ENCODE measurements around the gene ABT1.

ABT1 gene

DNA sequence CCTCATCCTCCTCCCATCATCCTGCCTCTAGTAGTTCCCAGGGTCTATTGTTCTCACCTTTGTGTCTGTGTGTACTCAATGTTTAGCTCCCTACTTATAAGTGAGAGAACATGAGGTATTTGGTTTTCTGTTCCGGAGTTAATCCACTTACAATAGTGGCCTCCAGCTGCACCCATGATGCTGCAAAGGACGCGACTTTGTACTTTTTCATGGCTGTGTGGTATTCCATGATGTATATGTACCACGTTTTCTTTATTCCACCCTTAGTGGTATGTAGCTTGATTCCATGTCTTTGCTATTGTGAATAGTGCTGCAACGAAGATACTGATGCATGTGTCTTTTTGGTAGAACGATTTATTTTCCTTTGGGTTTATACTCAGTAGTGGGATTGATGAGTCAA is 18.5 kb upstream of the ABT1 start:
- no peak for DNase-seq (ENCODE audit: low read depth, low spot score)
- CTCF ChIA-PET, result interaction anchor here (3.7 to 20.3 kb wide), 2 partner anchors 10 to 237 kb away, joined by 16 to 380 read pairs; partner anchors contain the start of gene ABT1
- POLR2A ChIA-PET, result interaction anchor here (2.3 kb wide), 1 partner anchor 17 kb away, joined by 10 read pairs; no protein-coding TSS in a partner anchor
- TF ChIP-seq, protein P1, sequence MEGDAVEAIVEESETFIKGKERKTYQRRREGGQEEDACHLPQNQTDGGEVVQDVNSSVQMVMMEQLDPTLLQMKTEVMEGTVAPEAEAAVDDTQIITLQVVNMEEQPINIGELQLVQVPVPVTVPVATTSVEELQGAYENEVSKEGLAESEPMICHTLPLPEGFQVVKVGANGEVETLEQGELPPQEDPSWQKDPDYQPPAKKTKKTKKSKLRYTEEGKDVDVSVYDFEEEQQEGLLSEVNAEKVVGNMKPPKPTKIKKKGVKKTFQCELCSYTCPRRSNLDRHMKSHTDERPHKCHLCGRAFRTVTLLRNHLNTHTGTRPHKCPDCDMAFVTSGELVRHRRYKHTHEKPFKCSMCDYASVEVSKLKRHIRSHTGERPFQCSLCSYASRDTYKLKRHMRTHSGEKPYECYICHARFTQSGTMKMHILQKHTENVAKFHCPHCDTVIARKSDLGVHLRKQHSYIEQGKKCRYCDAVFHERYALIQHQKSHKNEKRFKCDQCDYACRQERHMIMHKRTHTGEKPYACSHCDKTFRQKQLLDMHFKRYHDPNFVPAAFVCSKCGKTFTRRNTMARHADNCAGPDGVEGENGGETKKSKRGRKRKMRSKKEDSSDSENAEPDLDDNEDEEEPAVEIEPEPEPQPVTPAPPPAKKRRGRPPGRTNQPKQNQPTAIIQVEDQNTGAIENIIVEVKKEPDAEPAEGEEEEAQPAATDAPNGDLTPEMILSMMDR (IDR thresholded peaks at IDR 0.05; ENCODE audit: insufficient read depth, low read length, missing control alignments), result no peak
- H3K4me3 ChIP-seq (ENCODE audit: low read depth, low read length), result no peak overlapping the region

DNA sequence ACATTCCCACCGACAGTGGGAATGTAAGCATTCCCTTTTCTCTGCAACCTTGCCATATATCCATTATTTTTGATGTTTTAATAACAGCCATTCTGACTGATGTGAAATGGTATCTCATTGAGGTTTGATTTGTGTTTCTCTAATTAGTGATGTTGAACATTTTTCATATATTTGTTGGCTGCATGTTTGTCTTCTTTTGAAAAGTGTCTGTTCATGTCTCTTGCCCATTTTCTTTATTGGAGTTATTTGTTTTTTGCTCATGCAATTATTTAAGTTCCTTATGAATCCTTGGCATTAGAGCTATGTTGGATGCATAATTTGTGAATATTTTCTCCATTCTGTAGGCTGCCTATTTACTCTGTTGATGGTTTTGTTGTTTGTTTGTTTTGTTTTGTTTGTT is 18.0 kb upstream of the ABT1 start:
- no peak for DNase-seq (ENCODE audit: low read depth, low spot score)
- TF ChIP-seq, protein P1 (IDR thresholded peaks at IDR 0.05; ENCODE audit: insufficient read depth, low read length, missing control alignments), result no peak
- ChIA-PET CTCF (interaction anchor here (3.7 to 20.3 kb wide), 2 partner anchors 10 to 237 kb away, joined by 16 to 380 read pairs; partner anchors contain the start of gene ABT1), POLR2A (no interaction called here)
- no peak overlapping the region for H3K4me3 ChIP-seq (ENCODE audit: low read depth, low read length)

DNA sequence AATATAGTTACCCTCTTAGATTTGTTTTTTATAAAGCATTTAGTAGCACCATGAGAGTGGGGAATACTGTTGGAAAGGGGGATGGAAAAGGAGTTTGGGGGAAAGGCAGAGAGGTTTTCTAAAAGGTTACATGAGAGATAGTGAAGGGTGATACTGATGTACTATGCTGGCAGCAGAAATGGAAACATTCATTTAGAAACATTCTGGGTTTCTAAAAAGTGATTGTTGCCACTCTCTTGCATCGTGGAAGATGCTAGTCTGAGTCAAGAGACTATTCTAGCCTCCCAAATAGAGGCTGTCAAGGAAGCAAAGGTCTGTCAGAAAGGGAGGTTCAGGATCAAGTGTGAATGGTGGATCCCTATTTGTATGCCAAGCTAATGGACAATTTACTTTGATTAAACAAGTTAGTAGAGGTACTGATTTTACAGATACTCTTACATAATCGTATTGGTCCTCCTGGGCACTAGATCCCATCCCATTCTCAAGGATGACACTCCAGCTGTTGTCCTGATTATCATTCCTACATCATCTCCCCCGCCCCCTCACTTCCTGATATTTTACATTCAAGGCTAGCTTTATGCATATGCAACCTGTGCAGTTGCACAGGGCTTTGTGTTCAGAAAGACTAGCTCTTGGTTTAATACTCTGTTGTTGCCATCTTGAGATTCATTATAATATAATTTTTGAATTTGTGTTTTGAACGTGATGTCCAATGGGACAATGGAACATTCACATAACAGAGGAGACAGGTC is 15.4 kb upstream of the ABT1 start:
- CTCF ChIA-PET, result interaction anchor here (16.8 to 20.3 kb wide), 2 partner anchors 4 to 7 kb away, joined by 380 read pairs; partner anchors contain the start of gene ABT1
- POLR2A ChIA-PET, result no interaction called here
- H3K4me3 ChIP-seq (ENCODE audit: low read depth, low read length), result no peak overlapping the region
- TF ChIP-seq, protein P1 (IDR thresholded peaks at IDR 0.05; ENCODE audit: insufficient read depth, low read length, missing control alignments), result no peak
- DNase-seq (ENCODE audit: low read depth, low spot score), result no peak

DNA sequence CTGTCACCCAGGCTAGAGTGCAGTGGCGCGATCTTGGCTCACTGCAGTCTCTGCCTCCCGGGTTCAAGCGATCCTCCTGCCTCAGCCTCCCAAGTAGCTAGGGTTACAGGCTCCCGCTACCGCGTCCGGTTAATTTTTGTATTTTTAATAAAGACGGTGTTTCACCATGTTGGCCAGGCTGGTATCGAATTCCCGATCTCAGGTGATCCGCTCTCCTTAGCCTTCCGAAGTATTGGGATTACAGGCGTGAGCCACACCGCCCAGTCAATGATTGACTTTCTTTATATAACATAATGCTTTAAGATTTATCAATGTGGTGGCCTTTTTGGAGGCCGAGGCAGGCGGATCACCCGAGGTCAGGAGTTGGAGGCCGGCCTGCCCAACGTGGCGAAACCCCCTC is 7.8 kb upstream of the ABT1 start:
- TF ChIP-seq, protein P1 (IDR thresholded peaks at IDR 0.05; ENCODE audit: insufficient read depth, low read length, missing control alignments), result no peak
- H3K4me3 ChIP-seq (ENCODE audit: low read depth, low read length), result no peak overlapping the region
- CTCF ChIA-PET, result interaction anchor here (0.9 to 16.8 kb wide), 3 partner anchors 11 to 249 kb away, joined by 3 to 380 read pairs (median 183); no protein-coding TSS in a partner anchor
- no peak for DNase-seq (ENCODE audit: low read depth, low spot score)
- POLR2A ChIA-PET, result no interaction called here

DNA sequence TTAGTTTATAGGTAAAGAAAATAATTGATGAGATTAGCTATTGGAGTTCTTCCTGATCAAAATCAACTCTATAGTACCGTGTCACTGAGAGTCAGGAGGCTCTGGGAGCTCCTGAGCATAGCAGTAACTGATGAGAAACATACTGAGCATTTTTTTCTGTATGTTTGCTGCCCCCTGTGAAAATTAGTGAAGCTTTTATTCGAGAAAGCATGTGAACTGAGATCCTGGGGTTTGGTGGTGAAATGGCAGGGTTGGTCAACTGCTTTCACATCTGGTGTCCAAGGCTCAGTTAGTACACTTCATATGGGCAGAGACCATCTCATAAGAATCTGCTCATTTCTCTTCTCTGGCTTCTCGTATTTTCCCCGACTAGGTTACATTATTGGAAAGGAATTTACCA is 4.1 kb upstream of the ABT1 start:
- CTCF ChIA-PET, result interaction anchor here (8.5 to 16.8 kb wide), 2 partner anchors 15 to 252 kb away, joined by 183 to 380 read pairs; no protein-coding TSS in a partner anchor
- no peak for DNase-seq (ENCODE audit: low read depth, low spot score)
- H3K4me3 ChIP-seq (ENCODE audit: low read depth, low read length), result no peak overlapping the region
- POLR2A ChIA-PET, result no interaction called here
- TF ChIP-seq, protein P1 (IDR thresholded peaks at IDR 0.05; ENCODE audit: insufficient read depth, low read length, missing control alignments), result no peak
